MCF 10A (cell line): ENCODE measurements around the gene CAMTA1. TPM values are rescaled to one million over a fixed set of nuclear protein-coding genes. Genes with fewer than 3 reads are reported as not detected.

Experiments
- BruUV-seq: library from RNA; stranded (reverse); fragments of 400-500 nt; replicated peaks from 2 replicates; lab custom pipeline; 2021; lab: Mats Ljungman, UMichigan
- CTCF ChIA-PET: fragments of 300-600 bp; sonication (Branson Sonifier 250); formaldehyde crosslinking; extraction: SDS; loops from one replicate; lab custom pipeline; 2021; ENCODE audit warnings: antibody characterized with exemption, inconsistent platforms; lab: Yijun Ruan, JAX
- POLR2A ChIA-PET: fragments of 300-600, 350-650 bp; sonication (Branson Sonifier 250); formaldehyde crosslinking; extraction: SDS; loops from one replicate; lab custom pipeline; 2020; ENCODE audit warnings: antibody characterized with exemption, inconsistent platforms; lab: Yijun Ruan, JAX
- DNase-seq: peaks from one replicate; pipeline ENCODE4 v3.0.0-alpha.2; 2018; ENCODE audit not compliant: unreplicated experiment
- H3K27ac Mint-ChIP-seq: one replicate; pipeline ENCODE4 v1.8.0; 2022; ENCODE audit warnings: mild to moderate bottlenecking, low read depth, mixed read lengths; ENCODE audit not compliant: unreplicated experiment
- H3K27me3 Mint-ChIP-seq: one replicate; pipeline ENCODE4 v1.8.0; 2022; ENCODE audit warnings: mixed read lengths; ENCODE audit not compliant: insufficient read depth, unreplicated experiment
- H3K36me3 Mint-ChIP-seq: one replicate; pipeline ENCODE4 v1.8.0; 2022; ENCODE audit warnings: mild to moderate bottlenecking, moderate library complexity, mixed read lengths; ENCODE audit not compliant: insufficient read depth, unreplicated experiment
- H3K4me1 Mint-ChIP-seq: one replicate; pipeline ENCODE4 v1.8.0; 2022; ENCODE audit warnings: mixed read lengths; ENCODE audit not compliant: insufficient read depth, unreplicated experiment
- H3K4me3 Mint-ChIP-seq: one replicate; pipeline ENCODE4 v1.8.0; 2022; ENCODE audit warnings: mild to moderate bottlenecking, moderate library complexity, mixed read lengths; ENCODE audit not compliant: unreplicated experiment
- H3K9me3 Mint-ChIP-seq: one replicate; pipeline ENCODE4 v1.8.0; 2022; ENCODE audit warnings: mixed read lengths; ENCODE audit not compliant: unreplicated experiment
- intact Hi-C: fragments of 100-400 bp; cut with micrococcal nuclease; formaldehyde crosslinking; loops from 2 replicates; pipeline ENCODE4 v1.14.1; 2022
- total RNA-seq: library from RNA; stranded (reverse); gene quantifications from 2 replicates; pipeline ENCODE4 v1.2.3, GENCODE V29; 2022
- TF ChIP-seq, protein P1 (sequence below): fragments of 200-600 bp; IDR thresholded peaks from one replicate; pipeline ENCODE4 v1.8.0; 2022; ENCODE audit warnings: antibody characterized with exemption, mild to moderate bottlenecking; ENCODE audit not compliant: unreplicated experiment

The CAMTA1 gene
- total RNA-seq, 1 experiment from 2014 or later, result 74.1 TPM

GRCh38 chr1:7225711-7226505 is 440.7 kb downstream of the CAMTA1 start:
- H3K4me3 Mint-ChIP-seq, result no peak overlapping the region
- DNase-seq, result no peak
- no TSS peak for BruUV-seq
- intact Hi-C loops, result no loop called here
- peaks cover 6% of the 10 kb centered on the region for H3K4me1 Mint-ChIP-seq
- H3K9me3 Mint-ChIP-seq, result no peaks in the 10 kb centered on the region
- peaks cover 5% of the 10 kb centered on the region for H3K36me3 Mint-ChIP-seq
- H3K27ac Mint-ChIP-seq, result no peak overlapping the region
- TF ChIP-seq, protein P1, sequence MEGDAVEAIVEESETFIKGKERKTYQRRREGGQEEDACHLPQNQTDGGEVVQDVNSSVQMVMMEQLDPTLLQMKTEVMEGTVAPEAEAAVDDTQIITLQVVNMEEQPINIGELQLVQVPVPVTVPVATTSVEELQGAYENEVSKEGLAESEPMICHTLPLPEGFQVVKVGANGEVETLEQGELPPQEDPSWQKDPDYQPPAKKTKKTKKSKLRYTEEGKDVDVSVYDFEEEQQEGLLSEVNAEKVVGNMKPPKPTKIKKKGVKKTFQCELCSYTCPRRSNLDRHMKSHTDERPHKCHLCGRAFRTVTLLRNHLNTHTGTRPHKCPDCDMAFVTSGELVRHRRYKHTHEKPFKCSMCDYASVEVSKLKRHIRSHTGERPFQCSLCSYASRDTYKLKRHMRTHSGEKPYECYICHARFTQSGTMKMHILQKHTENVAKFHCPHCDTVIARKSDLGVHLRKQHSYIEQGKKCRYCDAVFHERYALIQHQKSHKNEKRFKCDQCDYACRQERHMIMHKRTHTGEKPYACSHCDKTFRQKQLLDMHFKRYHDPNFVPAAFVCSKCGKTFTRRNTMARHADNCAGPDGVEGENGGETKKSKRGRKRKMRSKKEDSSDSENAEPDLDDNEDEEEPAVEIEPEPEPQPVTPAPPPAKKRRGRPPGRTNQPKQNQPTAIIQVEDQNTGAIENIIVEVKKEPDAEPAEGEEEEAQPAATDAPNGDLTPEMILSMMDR, result no peak
- CTCF ChIA-PET, result interaction anchor here (1.0 to 1.2 kb wide), 2 partner anchors 156 to 419 kb away, joined by 4 read pairs; no protein-coding TSS in a partner anchor
- no peaks in the 10 kb centered on the region for H3K27me3 Mint-ChIP-seq
- POLR2A ChIA-PET, result no interaction called here

DNA sequence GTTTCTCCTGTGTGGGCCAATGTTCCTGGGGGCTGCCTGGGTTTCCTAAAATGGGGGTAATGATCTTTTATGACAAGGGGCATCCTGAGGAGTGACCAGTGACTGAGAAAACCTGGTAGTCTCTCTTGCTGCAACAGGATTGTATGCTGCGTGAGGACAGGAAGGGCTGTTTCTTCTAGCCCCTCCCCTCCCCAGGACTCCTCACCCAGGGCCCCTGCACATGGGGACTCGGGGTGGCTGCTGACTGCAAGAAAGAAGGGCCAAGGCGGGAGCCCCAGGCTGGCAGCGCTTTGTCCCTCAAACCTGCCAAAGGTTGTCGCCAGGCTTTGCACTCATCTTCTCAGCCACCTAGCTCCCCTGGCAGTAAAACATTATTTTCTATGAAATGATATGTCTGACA is 442.4 kb downstream of the CAMTA1 start:
- H3K9me3 Mint-ChIP-seq, result no peaks in the 10 kb centered on the region
- no TSS peak for BruUV-seq
- POLR2A ChIA-PET, result interaction anchor here (0.7 kb wide), 2 partner anchors 124 to 151 kb away, joined by 3 read pairs; no protein-coding TSS in a partner anchor
- H3K4me3 Mint-ChIP-seq, result no peak overlapping the region
- peaks cover 6% of the 10 kb centered on the region for H3K4me1 Mint-ChIP-seq
- H3K27ac Mint-ChIP-seq, result no peak overlapping the region
- no peaks in the 10 kb centered on the region for H3K27me3 Mint-ChIP-seq
- peaks cover 5% of the 10 kb centered on the region for H3K36me3 Mint-ChIP-seq
- TF ChIP-seq, protein P1, result no peak
- DNase-seq, result no peak
- CTCF ChIA-PET, result interaction anchor here (0.6 to 0.7 kb wide), 4 partner anchors 9 to 420 kb away, joined by 3 read pairs; no protein-coding TSS in a partner anchor
- intact Hi-C loops, result no loop called here

DNA sequence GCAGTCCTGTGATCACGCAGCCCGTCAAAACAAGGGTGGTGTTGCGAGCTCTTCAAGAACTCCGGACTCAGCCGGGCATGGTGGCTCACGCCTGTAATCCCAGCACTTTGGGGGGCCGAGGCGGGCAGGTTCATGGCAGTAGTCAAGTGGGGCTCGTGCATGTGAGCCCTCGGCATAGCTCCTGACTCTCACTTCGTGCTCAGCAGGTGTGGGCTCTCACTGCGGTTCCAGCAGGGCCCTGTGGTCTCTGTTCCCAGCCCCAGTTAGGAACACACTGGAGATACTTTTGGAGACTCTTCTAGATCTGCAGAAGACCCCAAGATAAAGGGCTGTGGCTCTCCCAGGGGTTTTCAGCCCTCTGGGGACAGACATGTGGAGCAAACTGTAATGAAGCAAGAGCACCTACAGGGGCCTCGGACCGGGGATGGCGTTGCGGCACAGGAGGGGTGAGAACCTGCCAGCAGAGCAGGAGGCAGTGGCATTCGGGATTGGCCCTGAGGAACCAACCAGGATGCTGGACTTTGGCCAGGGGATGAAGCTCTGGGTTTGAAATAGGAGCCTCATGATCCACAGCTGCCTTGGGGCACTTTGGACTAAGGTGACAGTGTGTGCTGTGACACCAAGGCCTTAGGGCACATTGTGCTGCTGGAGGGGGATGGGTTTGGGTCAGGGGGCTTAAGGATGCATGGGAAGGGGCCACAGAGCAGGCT is 443.2 kb downstream of the CAMTA1 start:
- TF ChIP-seq, protein P1, result no peak
- Mint-ChIP-seq H3K4me3 (no peak overlapping the region), H3K27ac (no peak overlapping the region), H3K27me3 (no peaks in the 10 kb centered on the region), H3K9me3 (no peaks in the 10 kb centered on the region), H3K36me3 (peaks cover 5% of the 10 kb centered on the region), H3K4me1 (peaks cover under 1% of the 10 kb centered on the region)
- POLR2A ChIA-PET, result interaction anchor here (0.7 kb wide), 1 partner anchor 151 kb away, joined by 3 read pairs; no protein-coding TSS in a partner anchor
- BruUV-seq, result no TSS peak
- CTCF ChIA-PET, result interaction anchor here (0.6 kb wide), 3 partner anchors 215 to 419 kb away, joined by 3 read pairs; no protein-coding TSS in a partner anchor
- no peak for DNase-seq
- intact Hi-C loops, result no loop called here

GRCh38 chr1:7229186-7229585 is 443.9 kb downstream of the CAMTA1 start:
- no peak for DNase-seq
- TF ChIP-seq, protein P1, result no peak
- no peak overlapping the region for H3K27ac Mint-ChIP-seq
- ChIA-PET POLR2A (no interaction called here), CTCF (interaction anchor here (1.1 kb wide), 1 partner anchor 11 kb away, joined by 4 read pairs; no protein-coding TSS in a partner anchor)
- no peak overlapping the region for H3K4me3 Mint-ChIP-seq
- no peaks in the 10 kb centered on the region for H3K9me3 Mint-ChIP-seq
- no TSS peak for BruUV-seq
- intact Hi-C loops, result no loop called here
- no peaks in the 10 kb centered on the region for H3K4me1 Mint-ChIP-seq
- peaks cover 5% of the 10 kb centered on the region for H3K36me3 Mint-ChIP-seq
- no peaks in the 10 kb centered on the region for H3K27me3 Mint-ChIP-seq
